ENCODE data around the gene ZG16B. TPM values are rescaled to one million over a fixed set of nuclear protein-coding genes. Genes with fewer than 3 reads are reported as not detected.

ZG16B gene
- total RNA-seq, 2 experiments from 2014 or later, result 8.8 to 9.8 TPM

- Mint-ChIP-seq H3K9me3 (peaks cover 7% of the 10 kb centered on the region), H3K27me3 (peaks cover 18% of the 10 kb centered on the region), H3K36me3 (ENCODE audit: low read depth) (no peaks in the 10 kb centered on the region), H3K4me3 (no peak overlapping the region), H3K27ac (no peak overlapping the region), H3K4me1 (peaks cover 5% of the 10 kb centered on the region)
- ChIA-PET POLR2A (no interaction called here), CTCF (no interaction called here)
- DNase-seq, result peak; percentile 39
These were observed 30.9 kb downstream of the ZG16B start for GRCh38 chr16:2860826-2861567.

- H3K4me1 Mint-ChIP-seq, result peaks cover 24% of the 10 kb centered on the region
- CTCF ChIA-PET, result interaction anchor here (1.1 to 1.5 kb wide), 2 partner anchors 27 to 61 kb away, joined by 3 to 4 read pairs; no protein-coding TSS in a partner anchor
- peaks cover 9% of the 10 kb centered on the region for H3K27me3 Mint-ChIP-seq
- DNase-seq, result no peak
- peaks cover 7% of the 10 kb centered on the region for H3K9me3 Mint-ChIP-seq
- POLR2A ChIA-PET, result no interaction called here
- no peak overlapping the region for H3K27ac Mint-ChIP-seq
- no peaks in the 10 kb centered on the region for H3K36me3 Mint-ChIP-seq (ENCODE audit: low read depth)
- no peak overlapping the region for H3K4me3 Mint-ChIP-seq
These were observed 35.5 kb downstream of the ZG16B start for GRCh38 chr16:2865651-2866050.

GRCh38 chr16:2866431-2866830, 36.3 kb downstream of the ZG16B start:
- Mint-ChIP-seq H3K27me3 (peaks cover 7% of the 10 kb centered on the region), H3K4me1 (peaks cover 24% of the 10 kb centered on the region), H3K9me3 (peaks cover 2% of the 10 kb centered on the region), H3K36me3 (ENCODE audit: low read depth) (no peaks in the 10 kb centered on the region), H3K27ac (no peak overlapping the region), H3K4me3 (no peak overlapping the region)
- no peak for DNase-seq
- POLR2A ChIA-PET, result interaction anchor here (0.8 kb wide), 1 partner anchor 27 kb away, joined by 3 read pairs; no protein-coding TSS in a partner anchor
- CTCF ChIA-PET, result interaction anchor here (1.5 kb wide), 1 partner anchor 27 kb away, joined by 4 read pairs; no protein-coding TSS in a partner anchor

- H3K4me1 Mint-ChIP-seq, result peaks cover 24% of the 10 kb centered on the region
- CTCF ChIA-PET, result interaction anchor here (0.6 to 1.9 kb wide), 22 partner anchors 9 to 1268 kb away, joined by 3 to 43 read pairs (median 9); partner anchors contain the start of genes FLYWCH1, FLYWCH2, PRSS21 and SRRM2
- POLR2A ChIA-PET, result interaction anchor here (0.7 to 4.7 kb wide), 15 partner anchors 15 to 198 kb away, joined by 3 to 29 read pairs (median 4); partner anchors contain the start of genes ELOB, FLYWCH1, FLYWCH2 and SRRM2
These were observed 37.5 kb downstream of the ZG16B start for GRCh38 chr16:2867661-2867986.

GRCh38 chr16:2867987-2868789, 38.1 kb downstream of the ZG16B start:
- peak overlapping the region; percentile 82 for H3K4me3 Mint-ChIP-seq
- peak overlapping the region; percentile 84 for H3K27ac Mint-ChIP-seq
- H3K9me3 Mint-ChIP-seq, result no peaks in the 10 kb centered on the region
- peak; percentile 96 for DNase-seq
- ChIA-PET CTCF (interaction anchor here (0.5 to 1.9 kb wide), 27 partner anchors 8 to 1267 kb away, joined by 3 to 43 read pairs (median 7); partner anchors contain the start of genes FLYWCH1, FLYWCH2, PRSS21 and SRRM2), POLR2A (interaction anchor here (0.7 to 4.7 kb wide), 19 partner anchors 15 to 198 kb away, joined by 3 to 29 read pairs (median 3); partner anchors contain the start of genes ELOB, FLYWCH1, FLYWCH2 and SRRM2)
- H3K27me3 Mint-ChIP-seq, result peaks cover 7% of the 10 kb centered on the region
- H3K4me1 Mint-ChIP-seq, result peaks cover 24% of the 10 kb centered on the region
- H3K36me3 Mint-ChIP-seq (ENCODE audit: low read depth), result no peaks in the 10 kb centered on the region

More at GRCh38 chr16:2867661-2867986, 37.5 kb downstream of the ZG16B start:
- H3K9me3 Mint-ChIP-seq, result no peaks in the 10 kb centered on the region
- no peaks in the 10 kb centered on the region for H3K36me3 Mint-ChIP-seq (ENCODE audit: low read depth)
- peak overlapping the region; percentile 84 for H3K27ac Mint-ChIP-seq
- peak overlapping the region; percentile 82 for H3K4me3 Mint-ChIP-seq
- H3K27me3 Mint-ChIP-seq, result peaks cover 7% of the 10 kb centered on the region
- no peak for DNase-seq

- no peak for DNase-seq
- ChIA-PET CTCF (interaction anchor here (1.3 to 2.4 kb wide), 4 partner anchors 10 to 38 kb away, joined by 3 to 23 read pairs (median 5); partner anchors contain the start of gene FLYWCH2), POLR2A (interaction anchor here (1.2 to 4.7 kb wide), 4 partner anchors 11 to 98 kb away, joined by 3 to 29 read pairs (median 6); partner anchors contain the start of genes FLYWCH1, FLYWCH2 and PAQR4)
- H3K4me3 Mint-ChIP-seq, result no peak overlapping the region
- H3K27ac Mint-ChIP-seq, result no peak overlapping the region
- H3K36me3 Mint-ChIP-seq (ENCODE audit: low read depth), result no peaks in the 10 kb centered on the region
- H3K4me1 Mint-ChIP-seq, result peaks cover 24% of the 10 kb centered on the region
- H3K9me3 Mint-ChIP-seq, result no peaks in the 10 kb centered on the region
- peaks cover 7% of the 10 kb centered on the region for H3K27me3 Mint-ChIP-seq
These were observed 41.8 kb downstream of the ZG16B start for GRCh38 chr16:2871926-2872325.

- H3K9me3 Mint-ChIP-seq, result no peaks in the 10 kb centered on the region
- CTCF ChIA-PET, result interaction anchor here (0.7 to 2.2 kb wide), 8 partner anchors 9 to 134 kb away, joined by 3 to 9 read pairs (median 6); partner anchors contain the start of genes FLYWCH1, FLYWCH2 and SRRM2
- POLR2A ChIA-PET, result no interaction called here
- DNase-seq, result no peak
- peaks cover 7% of the 10 kb centered on the region for H3K27me3 Mint-ChIP-seq
- no peaks in the 10 kb centered on the region for H3K36me3 Mint-ChIP-seq (ENCODE audit: low read depth)
- H3K27ac Mint-ChIP-seq, result no peak overlapping the region
- no peak overlapping the region for H3K4me3 Mint-ChIP-seq
- H3K4me1 Mint-ChIP-seq, result peaks cover 10% of the 10 kb centered on the region
These were observed 44.2 kb downstream of the ZG16B start for GRCh38 chr16:2874032-2874911.

- H3K4me1 Mint-ChIP-seq, result peaks cover 6% of the 10 kb centered on the region
- H3K27me3 Mint-ChIP-seq, result peaks cover 7% of the 10 kb centered on the region
- H3K36me3 Mint-ChIP-seq (ENCODE audit: low read depth), result no peaks in the 10 kb centered on the region
- peak; percentile 79 for DNase-seq
- CTCF ChIA-PET, result interaction anchor here (0.7 to 2.2 kb wide), 8 partner anchors 8 to 135 kb away, joined by 3 to 9 read pairs (median 4); partner anchors contain the start of genes FLYWCH1, FLYWCH2 and SRRM2
- POLR2A ChIA-PET, result no interaction called here
- H3K9me3 Mint-ChIP-seq, result no peaks in the 10 kb centered on the region
- H3K4me3 Mint-ChIP-seq, result no peak overlapping the region
- no peak overlapping the region for H3K27ac Mint-ChIP-seq
These were observed 44.8 kb downstream of the ZG16B start for GRCh38 chr16:2874912-2875362.

GRCh38 chr16:2879854-2880508, 49.9 kb downstream of the ZG16B start:
- Mint-ChIP-seq H3K9me3 (no peaks in the 10 kb centered on the region), H3K4me3 (no peak overlapping the region), H3K27ac (no peak overlapping the region), H3K27me3 (peaks cover 7% of the 10 kb centered on the region), H3K36me3 (ENCODE audit: low read depth) (no peaks in the 10 kb centered on the region), H3K4me1 (peaks cover 15% of the 10 kb centered on the region)
- POLR2A ChIA-PET, result interaction anchor here (5.1 kb wide), 1 partner anchor 33 kb away, joined by 28 read pairs; the partner anchor contains the start of gene FLYWCH1
- CTCF ChIA-PET, result interaction anchor here (1.0 to 1.9 kb wide), 4 partner anchors 12 to 47 kb away, joined by 3 to 6 read pairs (median 4); no protein-coding TSS in a partner anchor
- no peak for DNase-seq
